A549 treated with dexamethasone at 1 μM for 4 hours (cell line): ENCODE data around the gene LSM12. TPM values are rescaled to one million over a fixed set of nuclear protein-coding genes. Genes with fewer than 3 reads are reported as not detected.

Experiments
- total RNA-seq: library from RNA; stranded (reverse); fragments of 200-300 nt; extraction: Qiagen RNA extraction; gene quantifications from 5 replicates; pipeline ENCODE4 v1.2.3, GENCODE V29; 2022

LSM12 gene
- total RNA-seq, result 53.5 to 59.5 TPM (median 56.0 TPM) in 5 replicates

DNA sequence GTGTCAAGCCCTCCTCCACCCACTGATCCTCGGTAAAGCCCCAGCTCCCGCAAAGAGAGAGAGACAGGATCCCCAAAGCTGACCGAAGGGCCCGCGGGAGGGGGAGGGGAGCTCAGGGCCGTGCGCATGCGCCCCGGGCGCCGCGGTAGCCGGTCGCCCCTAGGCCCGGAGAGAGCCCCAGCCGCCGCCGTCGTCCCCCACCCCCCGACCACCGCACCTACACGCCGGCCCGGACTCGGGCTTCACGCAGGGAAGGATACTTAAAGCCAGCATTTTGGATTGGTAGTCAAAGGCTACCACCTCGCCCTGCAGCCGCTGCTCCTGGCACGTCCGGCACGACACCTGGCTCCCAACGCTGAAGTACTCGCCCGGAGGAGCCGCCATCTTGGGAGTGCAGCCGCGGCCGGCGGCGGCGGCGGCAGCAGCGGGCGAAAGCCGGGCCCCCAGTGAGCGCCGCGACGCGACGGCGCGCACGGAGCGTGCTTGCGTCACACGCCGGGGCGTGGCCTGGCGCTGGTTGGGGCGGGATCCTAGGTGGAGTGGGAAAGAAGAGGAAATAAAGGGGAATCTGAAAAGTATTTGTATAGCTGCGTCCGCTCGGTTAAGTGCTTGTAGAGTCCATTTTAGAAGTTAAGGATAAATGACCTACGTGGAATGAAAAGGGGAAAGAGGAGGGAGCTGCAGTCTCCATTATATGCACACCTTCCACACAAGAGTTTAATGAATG lies at the start of gene LSM12:
Gene LSM12 (minus strand): TSS at position 468 of the 727 bp plus-strand sequence. CDS start 84 bp downstream, at position 384.

DNA sequence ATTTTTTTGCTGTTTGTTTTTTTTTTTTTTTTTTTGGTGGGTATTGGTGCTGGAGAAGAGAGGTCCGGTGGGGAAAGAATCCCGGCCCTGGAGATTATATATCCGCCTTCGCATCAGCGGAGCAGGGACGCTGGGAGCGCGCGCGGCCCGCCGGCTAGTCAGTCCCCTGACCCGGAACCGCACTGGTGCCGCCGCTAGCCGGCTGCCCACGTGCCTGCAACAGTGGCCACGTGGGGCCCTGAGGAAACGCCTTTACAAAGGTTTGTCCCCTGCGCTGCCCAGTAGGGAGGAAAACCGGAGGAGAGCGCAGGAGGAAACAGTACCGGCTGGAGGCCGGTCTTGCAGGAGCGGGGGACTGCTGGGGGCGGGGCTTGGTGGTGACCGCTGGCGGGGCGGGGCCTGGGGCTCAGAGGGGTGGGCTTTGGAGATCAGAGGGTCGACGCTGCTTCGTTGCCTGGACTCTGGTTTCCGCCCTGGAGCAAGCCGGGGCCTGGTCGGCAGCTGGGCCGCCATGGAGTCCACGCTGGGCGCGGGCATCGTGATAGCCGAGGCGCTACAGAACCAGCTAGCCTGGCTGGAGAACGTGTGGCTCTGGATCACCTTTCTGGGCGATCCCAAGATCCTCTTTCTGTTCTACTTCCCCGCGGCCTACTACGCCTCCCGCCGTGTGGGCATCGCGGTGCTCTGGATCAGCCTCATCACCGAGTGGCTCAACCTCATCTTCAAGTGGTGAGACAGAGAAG lies 4.2 kb upstream of the LSM12 start, which contains the start of gene G6PC3:
Gene G6PC3 (plus strand): TSS at position 281 of the 743 bp plus-strand sequence. CDS start 231 bp downstream, at position 512.

DNA sequence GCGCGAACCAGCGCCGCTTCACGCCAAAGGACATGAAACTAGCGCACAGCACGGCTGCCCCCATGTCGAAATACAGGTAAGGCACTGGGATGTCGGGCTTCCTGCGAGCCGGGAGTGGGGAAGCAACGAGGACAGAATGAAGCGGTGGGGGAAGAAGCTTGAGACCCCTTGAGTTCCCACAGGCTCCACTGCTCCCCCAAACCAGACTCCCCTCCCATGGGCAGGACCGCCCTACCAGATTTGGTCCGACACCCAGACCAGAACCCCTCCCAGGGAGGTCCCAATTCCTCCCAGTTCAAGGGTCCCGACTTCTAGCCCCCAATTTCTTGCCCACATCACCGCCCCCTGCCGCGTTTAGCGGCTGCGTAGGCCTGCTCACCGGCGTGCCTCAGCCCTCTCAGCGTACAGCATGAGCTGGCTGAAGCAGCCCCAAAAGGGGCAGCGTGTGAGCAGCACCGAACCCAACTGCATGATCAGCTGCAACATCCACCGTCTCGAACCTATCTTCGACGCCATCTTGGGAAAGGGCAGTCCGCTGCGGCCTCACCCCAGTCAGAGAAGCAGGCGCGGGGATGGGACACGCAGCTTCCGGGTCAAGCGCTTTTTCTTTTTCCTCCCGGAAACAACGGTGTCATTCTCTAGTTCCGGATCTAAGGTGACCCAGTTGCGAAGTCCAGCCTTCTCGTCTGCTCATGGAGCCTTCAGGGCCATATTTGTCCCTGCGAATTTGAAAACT lies 51.9 kb downstream of the LSM12 start, which contains the start of gene TMEM101:
Gene TMEM101 (minus strand): TSS at position 527 of the 736 bp plus-strand sequence. CDS start 11 bp downstream, at position 516.

DNA sequence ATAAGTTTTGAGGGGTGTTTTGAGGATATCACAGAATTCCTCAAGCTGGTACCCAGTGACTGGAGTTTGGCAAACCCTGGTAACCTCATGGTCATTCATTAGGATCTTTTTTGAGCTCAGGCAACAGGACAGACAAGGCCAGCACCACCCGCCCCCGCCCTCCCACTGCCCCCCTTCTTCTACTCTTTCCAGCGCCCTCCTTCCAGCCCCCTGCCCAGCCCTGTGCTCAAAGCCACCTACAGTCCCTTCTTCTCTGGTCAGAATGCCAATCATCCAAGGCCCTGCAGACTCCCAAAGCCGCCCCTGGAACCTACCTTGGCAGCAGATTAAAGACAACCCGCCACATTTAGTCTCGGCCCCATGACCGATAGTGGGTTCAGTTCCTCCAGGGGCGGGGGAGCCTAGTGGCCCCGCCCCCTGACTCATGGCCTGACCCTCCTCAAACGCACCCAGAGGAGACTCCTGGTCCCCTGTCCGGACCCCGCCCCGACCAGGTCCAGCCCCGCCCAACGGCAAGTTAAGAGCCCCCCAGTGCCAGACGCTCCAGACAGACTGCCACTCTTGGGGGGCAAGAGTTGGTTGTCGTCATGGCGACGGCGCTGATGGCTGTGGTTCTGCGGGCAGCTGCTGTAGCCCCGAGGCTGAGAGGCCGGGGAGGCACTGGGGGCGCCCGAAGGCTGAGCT lies 62.3 kb downstream of the LSM12 start, which contains the start of gene NAGS:
Gene NAGS (plus strand): TSS at position 546 of the 684 bp plus-strand sequence. CDS start 42 bp downstream, at position 588.

Other genes with a start within 250 kb of the LSM12 start
- 12.0 to 15.9 TPM (median 15.1 TPM) in 5 replicates for gene MPP3, start 233.5 kb downstream of the LSM12 start, total RNA-seq
- 0.36 TPM in 1 of 5 replicates, not detected in the others for gene CD300LG, start 219.5 kb downstream of the LSM12 start, total RNA-seq
- 0.82 to 1.8 TPM (median 1.4 TPM) in 5 replicates for gene MPP2, start 159.1 kb downstream of the LSM12 start, total RNA-seq
- not detected in 5 replicates for gene PPY, start 124.2 kb downstream of the LSM12 start, total RNA-seq
- 0.21 TPM in 1 of 5 replicates, not detected in the others for gene PYY, start 112.7 kb downstream of the LSM12 start, total RNA-seq
- 1.1 to 1.8 TPM (median 1.3 TPM) in 5 replicates for gene NAGS, start 62.0 kb downstream of the LSM12 start, total RNA-seq
- gene TMEM101, start 51.7 kb downstream of the LSM12 start, total RNA-seq, result 24.7 to 29.9 TPM (median 27.8 TPM) in 5 replicates
- 121 to 179 TPM (median 173 TPM) in 5 replicates for gene G6PC3, start 4.1 kb upstream of the LSM12 start, total RNA-seq
- 13.5 to 16.0 TPM (median 13.7 TPM) in 5 replicates for gene HDAC5, start 57.0 kb upstream of the LSM12 start, total RNA-seq
- gene HROB, start 75.3 kb upstream of the LSM12 start, total RNA-seq, result 8.4 to 11.8 TPM (median 10.5 TPM) in 5 replicates
- 0.05 to 0.07 TPM (median 0.06 TPM) in 3 of 5 replicates, not detected in the others for gene ASB16, start 104.0 kb upstream of the LSM12 start, total RNA-seq
- 32.9 to 41.2 TPM (median 39.6 TPM) in 5 replicates for gene TMUB2, start 120.3 kb upstream of the LSM12 start, total RNA-seq
- gene ATXN7L3, start 133.2 kb upstream of the LSM12 start, total RNA-seq, result 53.1 to 65.4 TPM (median 64.4 TPM) in 5 replicates
- 77.3 to 96.3 TPM (median 93.7 TPM) in 5 replicates for gene UBTF, start 153.0 kb upstream of the LSM12 start, total RNA-seq
- gene SLC4A1, start 201.5 kb upstream of the LSM12 start, total RNA-seq, result 0.02 TPM in 2 of 5 replicates, not detected in the others
- gene RUNDC3A, start 241.9 kb upstream of the LSM12 start, total RNA-seq, result 0.39 to 1.1 TPM (median 0.81 TPM) in 5 replicates